Measurements from ENCODE around the gene SKAP1. TPM values are rescaled to one million over a fixed set of nuclear protein-coding genes. Genes with fewer than 3 reads are reported as not detected.

SKAP1 gene
- polyA plus RNA-seq, 1 of the 3 experiments (the other 2 are of a cell fraction) = not detected

DNA sequence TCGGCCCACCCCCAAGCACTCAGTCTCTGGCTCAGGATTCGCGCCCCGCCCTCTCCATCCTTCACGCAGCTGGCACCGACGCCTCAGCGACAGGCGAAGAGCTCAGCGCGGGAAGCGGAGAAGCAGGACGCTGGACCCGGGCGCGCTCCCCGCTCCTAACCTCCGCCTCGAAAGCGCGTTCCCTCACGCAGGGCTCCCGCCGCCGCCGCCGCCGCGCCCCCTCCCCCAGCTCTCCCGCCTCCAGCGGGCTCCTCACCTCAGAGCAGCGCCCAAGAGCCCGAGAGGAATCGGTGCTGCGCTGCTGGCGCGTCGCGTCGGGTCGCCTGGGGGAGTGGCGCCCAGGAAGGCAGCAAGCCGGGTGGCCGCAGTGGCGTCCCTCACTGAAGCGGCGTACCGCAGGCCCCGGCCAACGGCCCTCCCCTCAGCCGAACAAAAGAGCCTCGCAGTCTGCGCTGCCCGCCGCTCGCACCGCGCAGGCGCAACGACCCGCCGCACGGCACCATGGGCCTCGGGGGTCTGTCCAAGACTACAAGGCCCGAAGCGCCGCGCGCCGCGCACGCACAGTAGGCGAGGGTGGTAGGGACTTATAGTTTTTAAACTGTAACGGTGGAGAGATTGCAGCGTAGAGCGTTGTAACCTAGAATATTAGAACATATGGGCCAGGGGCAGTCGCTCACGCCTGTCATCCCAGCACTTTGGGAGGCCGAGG, 328.8 kb downstream of the SKAP1 start, which contains the start of gene CBX1 (continued):
- TF ChIP-seq, protein P1, sequence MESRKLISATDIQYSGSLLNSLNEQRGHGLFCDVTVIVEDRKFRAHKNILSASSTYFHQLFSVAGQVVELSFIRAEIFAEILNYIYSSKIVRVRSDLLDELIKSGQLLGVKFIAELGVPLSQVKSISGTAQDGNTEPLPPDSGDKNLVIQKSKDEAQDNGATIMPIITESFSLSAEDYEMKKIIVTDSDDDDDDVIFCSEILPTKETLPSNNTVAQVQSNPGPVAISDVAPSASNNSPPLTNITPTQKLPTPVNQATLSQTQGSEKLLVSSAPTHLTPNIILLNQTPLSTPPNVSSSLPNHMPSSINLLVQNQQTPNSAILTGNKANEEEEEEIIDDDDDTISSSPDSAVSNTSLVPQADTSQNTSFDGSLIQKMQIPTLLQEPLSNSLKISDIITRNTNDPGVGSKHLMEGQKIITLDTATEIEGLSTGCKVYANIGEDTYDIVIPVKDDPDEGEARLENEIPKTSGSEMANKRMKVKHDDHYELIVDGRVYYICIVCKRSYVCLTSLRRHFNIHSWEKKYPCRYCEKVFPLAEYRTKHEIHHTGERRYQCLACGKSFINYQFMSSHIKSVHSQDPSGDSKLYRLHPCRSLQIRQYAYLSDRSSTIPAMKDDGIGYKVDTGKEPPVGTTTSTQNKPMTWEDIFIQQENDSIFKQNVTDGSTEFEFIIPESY (IDR thresholded peaks at IDR 0.05; ENCODE audit: borderline replicate concordance, low read depth) = no peak
- 0 out of 2 replicates have a peak, but pooled peaks have one; percentile 40 for TF ChIP-seq NFIC (IDR thresholded peaks at IDR 0.05; ENCODE audit: borderline replicate concordance)
- no peak for TF ChIP-seq YY1 (IDR thresholded peaks at IDR 0.05; ENCODE audit: low read depth)
- TF ChIP-seq FOXJ3 (CRISPR knock-in tag; IDR thresholded peaks at IDR 0.05) = peak; percentile 62
- TF ChIP-seq RAD21 (IDR thresholded peaks at IDR 0.05; ENCODE audit: low read length) = no peak
- TF ChIP-seq, protein P2, sequence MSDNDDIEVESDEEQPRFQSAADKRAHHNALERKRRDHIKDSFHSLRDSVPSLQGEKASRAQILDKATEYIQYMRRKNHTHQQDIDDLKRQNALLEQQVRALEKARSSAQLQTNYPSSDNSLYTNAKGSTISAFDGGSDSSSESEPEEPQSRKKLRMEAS (IDR thresholded peaks at IDR 0.05; ENCODE audit: low read depth) = peak; percentile 60
- TF ChIP-seq, protein P3, sequence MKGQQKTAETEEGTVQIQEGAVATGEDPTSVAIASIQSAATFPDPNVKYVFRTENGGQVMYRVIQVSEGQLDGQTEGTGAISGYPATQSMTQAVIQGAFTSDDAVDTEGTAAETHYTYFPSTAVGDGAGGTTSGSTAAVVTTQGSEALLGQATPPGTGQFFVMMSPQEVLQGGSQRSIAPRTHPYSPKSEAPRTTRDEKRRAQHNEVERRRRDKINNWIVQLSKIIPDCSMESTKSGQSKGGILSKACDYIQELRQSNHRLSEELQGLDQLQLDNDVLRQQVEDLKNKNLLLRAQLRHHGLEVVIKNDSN (IDR thresholded peaks at IDR 0.05; ENCODE audit: borderline replicate concordance, low read depth) = peak; percentile 14; the same call in 1 of the 2 replicates
- no peak for TF ChIP-seq JUND (IDR thresholded peaks at IDR 0.05)
- peak; percentile 5; the same call in 1 of the 2 replicates for TF ChIP-seq SIN3A (IDR thresholded peaks at IDR 0.05; ENCODE audit: borderline replicate concordance, low read depth, low read length)
- peak; percentile 7; the same call in 1 of the 2 replicates for TF ChIP-seq TCF12 (IDR thresholded peaks at IDR 0.05)

DNA sequence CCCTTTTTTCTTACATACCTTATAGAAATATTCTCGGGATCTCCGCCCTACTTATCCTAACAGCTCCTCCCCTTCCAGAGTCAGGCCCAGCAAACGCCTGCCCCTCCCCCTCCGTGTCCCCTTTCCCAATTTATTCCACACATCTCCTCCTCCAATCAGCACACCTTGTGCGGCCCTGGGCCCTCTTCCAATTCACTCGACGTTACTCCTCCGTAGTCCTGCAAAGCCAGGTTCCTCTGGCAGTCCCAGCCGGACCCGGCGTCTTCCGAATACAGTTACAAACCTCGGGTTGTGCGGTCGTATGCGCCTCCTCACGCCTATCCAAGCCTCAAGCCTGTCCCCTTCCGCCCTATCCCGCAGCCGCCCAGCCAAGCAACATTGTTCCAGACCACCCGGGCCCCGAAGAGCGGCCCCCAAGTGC, 329.4 kb downstream of the SKAP1 start:
- H3K9me3 ChIP-seq = no peaks in the 10 kb centered on the region
- WGBS (ENCODE audit: low lambda C conversion rate) = under 1% methylated on average over 23 of the region's 23 CpGs
- no peaks in the 10 kb centered on the region for H3K27me3 ChIP-seq (ENCODE audit: insufficient read depth)
- H3K79me2 ChIP-seq (ENCODE audit: insufficient read depth) = peaks cover 56% of the 10 kb centered on the region
- peak; percentile 73 for DNase-seq
- no peaks in the 10 kb centered on the region for H3K9me2 ChIP-seq
- H4K20me1 ChIP-seq (ENCODE audit: insufficient read depth) = peaks cover 47% of the 10 kb centered on the region
- peak overlapping the region; percentile 86 for H3K4me2 ChIP-seq
- peaks cover under 1 to 21% of the 10 kb centered on the region in 2 experiments for H3K36me3 ChIP-seq (replicated peaks in 1 of 2; ENCODE audit: control insufficient read depth in 1 of 2, insufficient read depth in 2 of 2, low read length in 1 of 2)
- ChIA-PET POLR2A (interaction anchor here (0.6 to 2.1 kb wide), 8 partner anchors 9 to 407 kb away, joined by 3 to 21 read pairs (median 4); partner anchors contain the start of gene NFE2L1), CTCF (interaction anchor here (0.5 to 14.8 kb wide), 10 partner anchors 19 to 260 kb away, joined by 3 to 241 read pairs (median 4); partner anchors contain the start of gene SCRN2)
- peak overlapping the region; percentile 97 for H2AFZ ChIP-seq (ENCODE audit: low read depth)
- peaks cover 3 to 6% of the 10 kb centered on the region in 2 experiments; a peak in 2 of 4 replicates for H3K4me1 ChIP-seq (ENCODE audit: control insufficient read depth in 1 of 2, insufficient read depth in 2 of 2, low read depth in 1 of 2, low read length in 1 of 2)
- H3F3A ChIP-seq (replicated peaks; ENCODE audit: insufficient read depth) = peaks cover 27% of the 10 kb centered on the region
- H3K27ac ChIP-seq (ENCODE audit: low read depth in 2 of 2, low read length in 1 of 2) = peak overlapping the region; percentile 81 to 91
- H3K9ac ChIP-seq = peak overlapping the region; percentile 77
- H3K4me3 ChIP-seq (ENCODE audit: low read depth in 2 of 2, low read length in 1 of 2) = peak overlapping the region; percentile 66 to 90
- TF ChIP-seq MXI1 (IDR thresholded peaks at IDR 0.05; ENCODE audit: low read depth, low read length) = peak; percentile 35
- TF ChIP-seq, protein P4, sequence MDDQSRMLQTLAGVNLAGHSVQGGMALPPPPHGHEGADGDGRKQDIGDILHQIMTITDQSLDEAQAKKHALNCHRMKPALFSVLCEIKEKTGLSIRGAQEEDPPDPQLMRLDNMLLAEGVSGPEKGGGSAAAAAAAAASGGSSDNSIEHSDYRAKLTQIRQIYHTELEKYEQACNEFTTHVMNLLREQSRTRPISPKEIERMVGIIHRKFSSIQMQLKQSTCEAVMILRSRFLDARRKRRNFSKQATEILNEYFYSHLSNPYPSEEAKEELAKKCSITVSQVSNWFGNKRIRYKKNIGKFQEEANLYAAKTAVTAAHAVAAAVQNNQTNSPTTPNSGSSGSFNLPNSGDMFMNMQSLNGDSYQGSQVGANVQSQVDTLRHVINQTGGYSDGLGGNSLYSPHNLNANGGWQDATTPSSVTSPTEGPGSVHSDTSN (IDR thresholded peaks at IDR 0.05) = no peak
- TF ChIP-seq, protein P3 (IDR thresholded peaks at IDR 0.05; ENCODE audit: borderline replicate concordance, low read depth) = no peak
- no peak for TF ChIP-seq TEAD4 (IDR thresholded peaks at IDR 0.05; ENCODE audit: borderline replicate concordance, insufficient read depth)
- TF ChIP-seq, protein P5, sequence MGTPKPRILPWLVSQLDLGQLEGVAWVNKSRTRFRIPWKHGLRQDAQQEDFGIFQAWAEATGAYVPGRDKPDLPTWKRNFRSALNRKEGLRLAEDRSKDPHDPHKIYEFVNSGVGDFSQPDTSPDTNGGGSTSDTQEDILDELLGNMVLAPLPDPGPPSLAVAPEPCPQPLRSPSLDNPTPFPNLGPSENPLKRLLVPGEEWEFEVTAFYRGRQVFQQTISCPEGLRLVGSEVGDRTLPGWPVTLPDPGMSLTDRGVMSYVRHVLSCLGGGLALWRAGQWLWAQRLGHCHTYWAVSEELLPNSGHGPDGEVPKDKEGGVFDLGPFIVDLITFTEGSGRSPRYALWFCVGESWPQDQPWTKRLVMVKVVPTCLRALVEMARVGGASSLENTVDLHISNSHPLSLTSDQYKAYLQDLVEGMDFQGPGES (IDR thresholded peaks at IDR 0.05; ENCODE audit: low read depth, low read length) = no peak
- TF ChIP-seq TCF12 (IDR thresholded peaks at IDR 0.05) = no peak
- no peak for TF ChIP-seq JUND (IDR thresholded peaks at IDR 0.05)
- no peak for TF ChIP-seq EP300 (IDR thresholded peaks at IDR 0.05; ENCODE audit: borderline replicate concordance in 1 of 2, low read depth in 1 of 2, low read length in 1 of 2)
- no peak for TF ChIP-seq GABPA (IDR thresholded peaks at IDR 0.05; ENCODE audit: low read depth)
- TF ChIP-seq POLR2AphosphoS5 (IDR thresholded peaks at IDR 0.05; ENCODE audit: low read depth, low read length) = peak; percentile 1; the same call in 1 of the 2 replicates
- no peak for TF ChIP-seq SMC3 (IDR thresholded peaks at IDR 0.05; ENCODE audit: low read depth, low read length)
- TF ChIP-seq SIN3A (IDR thresholded peaks at IDR 0.05; ENCODE audit: borderline replicate concordance, low read depth, low read length) = 0 out of 2 replicates have a peak, but pooled peaks have one; percentile 3
- TF ChIP-seq, protein P6, sequence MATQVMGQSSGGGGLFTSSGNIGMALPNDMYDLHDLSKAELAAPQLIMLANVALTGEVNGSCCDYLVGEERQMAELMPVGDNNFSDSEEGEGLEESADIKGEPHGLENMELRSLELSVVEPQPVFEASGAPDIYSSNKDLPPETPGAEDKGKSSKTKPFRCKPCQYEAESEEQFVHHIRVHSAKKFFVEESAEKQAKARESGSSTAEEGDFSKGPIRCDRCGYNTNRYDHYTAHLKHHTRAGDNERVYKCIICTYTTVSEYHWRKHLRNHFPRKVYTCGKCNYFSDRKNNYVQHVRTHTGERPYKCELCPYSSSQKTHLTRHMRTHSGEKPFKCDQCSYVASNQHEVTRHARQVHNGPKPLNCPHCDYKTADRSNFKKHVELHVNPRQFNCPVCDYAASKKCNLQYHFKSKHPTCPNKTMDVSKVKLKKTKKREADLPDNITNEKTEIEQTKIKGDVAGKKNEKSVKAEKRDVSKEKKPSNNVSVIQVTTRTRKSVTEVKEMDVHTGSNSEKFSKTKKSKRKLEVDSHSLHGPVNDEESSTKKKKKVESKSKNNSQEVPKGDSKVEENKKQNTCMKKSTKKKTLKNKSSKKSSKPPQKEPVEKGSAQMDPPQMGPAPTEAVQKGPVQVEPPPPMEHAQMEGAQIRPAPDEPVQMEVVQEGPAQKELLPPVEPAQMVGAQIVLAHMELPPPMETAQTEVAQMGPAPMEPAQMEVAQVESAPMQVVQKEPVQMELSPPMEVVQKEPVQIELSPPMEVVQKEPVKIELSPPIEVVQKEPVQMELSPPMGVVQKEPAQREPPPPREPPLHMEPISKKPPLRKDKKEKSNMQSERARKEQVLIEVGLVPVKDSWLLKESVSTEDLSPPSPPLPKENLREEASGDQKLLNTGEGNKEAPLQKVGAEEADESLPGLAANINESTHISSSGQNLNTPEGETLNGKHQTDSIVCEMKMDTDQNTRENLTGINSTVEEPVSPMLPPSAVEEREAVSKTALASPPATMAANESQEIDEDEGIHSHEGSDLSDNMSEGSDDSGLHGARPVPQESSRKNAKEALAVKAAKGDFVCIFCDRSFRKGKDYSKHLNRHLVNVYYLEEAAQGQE (IDR thresholded peaks at IDR 0.05; ENCODE audit: low read depth, low read length) = no peak; the same call in 1 of the 2 replicates

Data from SK-N-SH (cell line).